Panc1 (cell line): ENCODE measurements around the gene TAB2.

Source experiments
- CTCF ChIP-seq: fragments of 450-650 bp; IDR thresholded peaks from 2 replicates; pipeline ENCODE4 v1.5.1; 2017; ENCODE audit warnings: mild to moderate bottlenecking
- POLR2AphosphoS5 ChIP-seq: IDR thresholded peaks from 2 replicates; pipeline ENCODE4 v1.6.1; 2012; ENCODE audit warnings: mild to moderate bottlenecking, low read depth, low read length, moderate library complexity
- REST ChIP-seq, 2 experiments: IDR thresholded peaks; 2 replicates each; pipeline ENCODE4 v1.6.1; 2011 to 2012; ENCODE audit warnings: low read depth in 2 of 2, control low read depth in 1 of 2, low read length in 1 of 2, mild to moderate bottlenecking in 1 of 2, moderate library complexity in 1 of 2; ENCODE audit not compliant: insufficient read depth in 1 of 2
- SIN3A ChIP-seq: IDR thresholded peaks from 2 replicates; pipeline ENCODE4 v1.6.1; 2012; ENCODE audit warnings: low read depth, mild to moderate bottlenecking, low read length, moderate library complexity, borderline replicate concordance; ENCODE audit not compliant: insufficient read depth
- TCF7L2 ChIP-seq: IDR thresholded peaks from 2 replicates; pipeline ENCODE4 v1.6.1; 2011; ENCODE audit warnings: mild to moderate bottlenecking, low read depth, low read length, inconsistent platforms

- TF ChIP-seq CTCF (no peak), SIN3A (no peak), POLR2AphosphoS5 (no peak), REST (IDR thresholded peaks at IDR 0.05; ENCODE audit: insufficient read depth in 1 of 2, low read depth in 2 of 2, low read length in 1 of 2) (no peak), TCF7L2 (no peak)
These were observed 107.7 kb downstream of the TAB2 start for GRCh38 chr6:149425224-149425623.
